Measurements from ENCODE around the gene HCFC2. TPM values are rescaled to one million over a fixed set of nuclear protein-coding genes. Genes with fewer than 3 reads are reported as not detected.

Gene HCFC2
- polyA plus RNA-seq, 1 of the 3 experiments (the other 2 are of a cell fraction), result 5.2 TPM

DNA sequence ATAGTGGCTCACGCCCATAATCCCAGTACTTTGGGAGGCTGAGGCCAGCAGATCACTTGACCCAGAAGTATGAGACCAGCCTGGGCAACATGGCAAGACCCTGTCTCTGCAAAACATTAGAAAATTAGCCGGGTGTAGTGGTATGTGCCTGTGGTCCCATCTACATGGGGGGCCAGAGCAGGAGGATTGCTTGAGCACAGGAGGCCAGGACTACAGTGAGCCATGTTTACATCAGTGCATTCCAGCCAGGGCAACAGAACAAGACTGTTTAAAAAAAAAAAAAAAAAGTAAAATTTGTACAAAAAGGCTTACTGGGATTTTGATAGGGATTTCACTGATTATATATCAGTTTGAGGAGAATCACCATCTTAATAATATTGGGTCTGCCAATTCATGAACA, 7.8 kb downstream of the HCFC2 start:
- Histone ChIP-seq H3K36me3 (replicated peaks in 1 of 2; ENCODE audit: control insufficient read depth in 1 of 2, insufficient read depth in 2 of 2, low read length in 1 of 2) (peaks cover 11 to 33% of the 10 kb centered on the region in 2 experiments), H4K20me1 (ENCODE audit: insufficient read depth) (no peaks in the 10 kb centered on the region), H3K79me2 (ENCODE audit: insufficient read depth) (peaks cover 9% of the 10 kb centered on the region), H3K27me3 (ENCODE audit: insufficient read depth) (no peaks in the 10 kb centered on the region), H3F3A (replicated peaks; ENCODE audit: insufficient read depth) (no peaks in the 10 kb centered on the region), H3K9me2 (no peaks in the 10 kb centered on the region), H3K9me3 (no peaks in the 10 kb centered on the region; the same call in 1 of the 2 replicates), H3K27ac (ENCODE audit: low read depth in 2 of 2, low read length in 1 of 2) (no peak overlapping the region), H3K4me3 (ENCODE audit: low read depth in 2 of 2, low read length in 1 of 2) (no peak overlapping the region), H2AFZ (ENCODE audit: low read depth) (no peak overlapping the region), H3K4me2 (no peak overlapping the region), H3K9ac (no peak overlapping the region), H3K4me1 (ENCODE audit: control insufficient read depth in 1 of 2, insufficient read depth in 2 of 2, low read depth in 1 of 2, low read length in 1 of 2) (no peaks in the 10 kb centered on the region)
- ChIA-PET CTCF (no interaction called here), POLR2A (no interaction called here)
- no peak for DNase-seq
- TF ChIP-seq RAD21 (IDR thresholded peaks at IDR 0.05; ENCODE audit: low read length) (no peak), GATA2 (CRISPR knock-in tag; IDR thresholded peaks at IDR 0.05) (no peak), FOXM1 (IDR thresholded peaks at IDR 0.05; ENCODE audit: low read depth) (no peak), EP300 (IDR thresholded peaks at IDR 0.05; ENCODE audit: borderline replicate concordance in 1 of 2, low read depth in 1 of 2, low read length in 1 of 2) (no peak), RFX5 (IDR thresholded peaks at IDR 0.05; ENCODE audit: low read length) (no peak), NRF1 (IDR thresholded peaks at IDR 0.05; ENCODE audit: low read depth, low read length) (no peak), EZH2phosphoT487 (IDR thresholded peaks at IDR 0.05; ENCODE audit: borderline replicate concordance, low read depth) (no peak), SMC3 (IDR thresholded peaks at IDR 0.05; ENCODE audit: low read depth, low read length) (no peak), FOXJ3 (CRISPR knock-in tag; IDR thresholded peaks at IDR 0.05) (no peak), RCOR1 (IDR thresholded peaks at IDR 0.05; ENCODE audit: low read length) (no peak), SIN3A (IDR thresholded peaks at IDR 0.05; ENCODE audit: borderline replicate concordance, low read depth, low read length) (no peak), RXRA (IDR thresholded peaks at IDR 0.05; ENCODE audit: borderline replicate concordance, low read depth) (no peak), TAF1 (IDR thresholded peaks at IDR 0.05; ENCODE audit: borderline replicate concordance, low read depth, low read length) (no peak), YY1 (IDR thresholded peaks at IDR 0.05; ENCODE audit: low read depth) (no peak), NFIC (IDR thresholded peaks at IDR 0.05; ENCODE audit: borderline replicate concordance) (no peak), FOSL2 (IDR thresholded peaks at IDR 0.05; ENCODE audit: borderline replicate concordance, low read depth) (no peak)
- TF ChIP-seq, protein P1, sequence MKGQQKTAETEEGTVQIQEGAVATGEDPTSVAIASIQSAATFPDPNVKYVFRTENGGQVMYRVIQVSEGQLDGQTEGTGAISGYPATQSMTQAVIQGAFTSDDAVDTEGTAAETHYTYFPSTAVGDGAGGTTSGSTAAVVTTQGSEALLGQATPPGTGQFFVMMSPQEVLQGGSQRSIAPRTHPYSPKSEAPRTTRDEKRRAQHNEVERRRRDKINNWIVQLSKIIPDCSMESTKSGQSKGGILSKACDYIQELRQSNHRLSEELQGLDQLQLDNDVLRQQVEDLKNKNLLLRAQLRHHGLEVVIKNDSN (IDR thresholded peaks at IDR 0.05; ENCODE audit: borderline replicate concordance, low read depth), result no peak
- 91% methylated on average over 2 of the region's 2 CpGs for WGBS (ENCODE audit: low lambda C conversion rate)

DNA sequence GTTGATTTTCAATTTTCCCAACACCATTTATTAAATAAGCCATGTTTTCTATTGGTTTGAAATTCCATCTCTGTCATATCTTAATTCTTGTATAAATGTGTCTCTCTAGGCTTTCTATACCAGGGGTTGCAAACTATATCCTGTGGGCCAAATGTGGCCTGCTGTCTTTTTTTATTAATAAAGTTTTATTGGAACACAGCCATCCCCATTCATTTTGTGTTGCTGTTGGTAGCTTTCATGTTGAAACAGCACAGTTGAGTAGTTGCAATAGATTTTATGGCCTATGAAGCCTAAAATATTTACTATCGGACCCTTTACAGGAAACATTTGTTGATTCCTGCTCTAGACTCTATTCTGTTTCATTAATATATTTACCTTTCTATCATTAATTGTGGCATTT, 9.4 kb downstream of the HCFC2 start:
- POLR2A ChIA-PET, result no interaction called here
- Histone ChIP-seq H2AFZ (ENCODE audit: low read depth) (no peak overlapping the region), H3K27ac (ENCODE audit: low read depth in 2 of 2, low read length in 1 of 2) (no peak overlapping the region), H3K9me2 (no peaks in the 10 kb centered on the region), H4K20me1 (ENCODE audit: insufficient read depth) (no peaks in the 10 kb centered on the region), H3K4me1 (ENCODE audit: control insufficient read depth in 1 of 2, insufficient read depth in 2 of 2, low read depth in 1 of 2, low read length in 1 of 2) (no peaks in the 10 kb centered on the region), H3K4me2 (no peak overlapping the region), H3K79me2 (ENCODE audit: insufficient read depth) (peaks cover 21% of the 10 kb centered on the region), H3K27me3 (ENCODE audit: insufficient read depth) (no peaks in the 10 kb centered on the region), H3K9me3 (no peaks in the 10 kb centered on the region; the same call in 1 of the 2 replicates), H3K9ac (no peak overlapping the region), H3K4me3 (ENCODE audit: low read depth in 2 of 2, low read length in 1 of 2) (no peak overlapping the region), H3K36me3 (replicated peaks in 1 of 2; ENCODE audit: control insufficient read depth in 1 of 2, insufficient read depth in 2 of 2, low read length in 1 of 2) (peaks cover 2 to 26% of the 10 kb centered on the region in 2 experiments), H3F3A (replicated peaks; ENCODE audit: insufficient read depth) (no peaks in the 10 kb centered on the region)
- CTCF ChIA-PET, result interaction anchor here (1.3 kb wide), 1 partner anchor 35 kb away, joined by 4 read pairs; no protein-coding TSS in a partner anchor
- no peak for DNase-seq
- TF ChIP-seq EZH2phosphoT487 (IDR thresholded peaks at IDR 0.05; ENCODE audit: borderline replicate concordance, low read depth) (no peak), FOXJ3 (CRISPR knock-in tag; IDR thresholded peaks at IDR 0.05) (no peak), MEF2A (IDR thresholded peaks at IDR 0.05; ENCODE audit: borderline replicate concordance, low read depth) (no peak), FOXM1 (IDR thresholded peaks at IDR 0.05; ENCODE audit: low read depth) (no peak), RFX5 (IDR thresholded peaks at IDR 0.05; ENCODE audit: low read length) (no peak), RCOR1 (IDR thresholded peaks at IDR 0.05; ENCODE audit: low read length) (no peak), RAD21 (IDR thresholded peaks at IDR 0.05; ENCODE audit: low read length) (no peak), TCF12 (IDR thresholded peaks at IDR 0.05) (no peak), EP300 (IDR thresholded peaks at IDR 0.05; ENCODE audit: borderline replicate concordance in 1 of 2, low read depth in 1 of 2, low read length in 1 of 2) (no peak), FOSL2 (IDR thresholded peaks at IDR 0.05; ENCODE audit: borderline replicate concordance, low read depth) (no peak), SMC3 (IDR thresholded peaks at IDR 0.05; ENCODE audit: low read depth, low read length) (no peak)
- TF ChIP-seq, protein P1 (IDR thresholded peaks at IDR 0.05; ENCODE audit: borderline replicate concordance, low read depth), result no peak
- TF ChIP-seq, protein P2, sequence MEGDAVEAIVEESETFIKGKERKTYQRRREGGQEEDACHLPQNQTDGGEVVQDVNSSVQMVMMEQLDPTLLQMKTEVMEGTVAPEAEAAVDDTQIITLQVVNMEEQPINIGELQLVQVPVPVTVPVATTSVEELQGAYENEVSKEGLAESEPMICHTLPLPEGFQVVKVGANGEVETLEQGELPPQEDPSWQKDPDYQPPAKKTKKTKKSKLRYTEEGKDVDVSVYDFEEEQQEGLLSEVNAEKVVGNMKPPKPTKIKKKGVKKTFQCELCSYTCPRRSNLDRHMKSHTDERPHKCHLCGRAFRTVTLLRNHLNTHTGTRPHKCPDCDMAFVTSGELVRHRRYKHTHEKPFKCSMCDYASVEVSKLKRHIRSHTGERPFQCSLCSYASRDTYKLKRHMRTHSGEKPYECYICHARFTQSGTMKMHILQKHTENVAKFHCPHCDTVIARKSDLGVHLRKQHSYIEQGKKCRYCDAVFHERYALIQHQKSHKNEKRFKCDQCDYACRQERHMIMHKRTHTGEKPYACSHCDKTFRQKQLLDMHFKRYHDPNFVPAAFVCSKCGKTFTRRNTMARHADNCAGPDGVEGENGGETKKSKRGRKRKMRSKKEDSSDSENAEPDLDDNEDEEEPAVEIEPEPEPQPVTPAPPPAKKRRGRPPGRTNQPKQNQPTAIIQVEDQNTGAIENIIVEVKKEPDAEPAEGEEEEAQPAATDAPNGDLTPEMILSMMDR (IDR thresholded peaks at IDR 0.05), result no peak
- 97% methylated on average over 1 of the region's 1 CpG for WGBS (ENCODE audit: low lambda C conversion rate)
